NOMO-1 (cell line): Measurements from ENCODE around the gene KIAA0408.
A peak's percentile ranks its signal among the peaks of the same experiment; 100 is the strongest.
"Not testable (repeated sequence)": the region's sequence is repeated elsewhere in the genome, so short reads cannot be mapped to it uniquely, and the experiment has no call there.

Experiments used
- DNase-seq, 2 experiments: peaks; one replicate each; lab custom pipeline; 2025; ENCODE audit not compliant: unreplicated experiment in 2 of 2; lab: John Stamatoyannopoulos, UW

The KIAA0408 gene

GRCh38 chr6:127464161-127464880 is 5.1 kb upstream of the KIAA0408 start:
- no peak for DNase-seq

- DNase-seq: no peak
Observed at GRCh38 chr6:127463056-127463455, 3.9 kb upstream of the KIAA0408 start.

DNA sequence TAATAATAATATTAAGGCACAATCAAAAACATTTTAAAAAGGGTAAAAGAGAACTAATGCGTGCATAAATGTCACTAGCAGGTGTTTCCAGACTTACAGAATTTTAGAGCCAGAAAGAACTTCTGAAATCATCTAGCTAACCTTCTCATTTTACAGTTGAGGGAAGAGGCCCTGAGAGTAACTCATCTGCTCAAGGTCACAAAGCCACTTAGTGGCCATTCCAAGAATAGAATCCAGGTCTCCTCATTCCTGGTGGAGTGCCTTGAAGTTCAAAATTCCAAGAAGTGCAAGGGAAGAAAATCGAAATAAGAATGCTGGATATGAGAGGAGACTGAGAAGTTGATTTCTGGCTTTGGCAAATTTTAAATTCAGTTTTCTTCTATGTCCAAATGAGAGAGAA is 3.2 kb upstream of the KIAA0408 start:
- DNase-seq: no peak

- no peak for DNase-seq
Observed at GRCh38 chr6:127460465-127460864, 1.3 kb upstream of the KIAA0408 start.

GRCh38 chr6:127458817-127459216 is 372 bp downstream of the KIAA0408 start:
- no peak for DNase-seq

GRCh38 chr6:127458222-127458621 is 967 bp downstream of the KIAA0408 start:
- no peak for DNase-seq

DNA sequence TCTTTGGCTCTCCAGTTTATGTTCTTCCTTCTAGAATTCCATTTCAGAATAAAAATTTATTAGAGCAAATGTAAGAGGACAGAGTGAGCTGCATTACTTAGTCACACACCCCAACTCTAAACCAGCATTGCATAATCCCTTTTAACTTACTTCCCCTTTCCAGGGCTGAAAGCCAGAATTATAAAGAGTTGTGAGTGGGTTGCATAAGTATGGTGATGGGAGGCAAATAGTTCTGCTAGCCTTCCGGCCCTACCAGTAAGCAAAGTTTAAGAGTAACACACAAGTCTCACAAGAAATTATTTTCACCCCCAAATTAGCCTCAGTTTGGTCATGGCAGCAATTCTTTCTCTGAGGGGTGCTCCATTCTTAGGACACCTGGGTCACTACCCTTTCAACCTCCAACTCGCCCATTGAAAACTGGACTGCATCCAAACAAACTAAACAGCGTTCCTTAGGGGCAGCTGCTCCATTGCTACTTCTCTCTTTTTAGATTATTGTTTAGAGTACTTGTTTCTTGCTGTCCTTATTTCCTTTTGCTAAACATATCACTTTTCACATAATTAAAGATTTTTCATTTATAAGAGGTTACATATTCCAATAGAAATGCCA is 1.6 kb downstream of the KIAA0408 start:
- peak; percentile 97 for DNase-seq

DNA sequence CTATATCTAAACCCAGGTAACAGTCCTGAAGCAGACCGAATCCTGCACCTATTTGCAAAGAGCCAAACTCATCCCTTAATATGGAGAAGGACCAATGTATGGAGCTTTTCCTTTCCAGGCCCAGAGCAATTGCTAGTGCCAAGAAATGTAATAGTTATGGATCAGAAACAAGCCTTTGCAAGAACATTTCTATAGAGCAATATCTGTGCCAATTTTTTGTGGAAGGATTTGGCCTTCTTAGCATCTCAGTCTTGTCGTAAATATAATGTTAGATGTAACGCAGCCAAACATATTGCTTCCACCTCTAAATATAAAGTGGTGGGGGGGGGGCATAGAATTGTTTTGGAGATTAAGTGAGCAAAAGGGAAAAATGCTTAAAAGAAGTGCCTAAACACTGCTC is 2.7 kb downstream of the KIAA0408 start:
- DNase-seq: no peak

GRCh38 chr6:127453845-127454619 is 5.2 kb downstream of the KIAA0408 start:
- DNase-seq: no peak

DNA sequence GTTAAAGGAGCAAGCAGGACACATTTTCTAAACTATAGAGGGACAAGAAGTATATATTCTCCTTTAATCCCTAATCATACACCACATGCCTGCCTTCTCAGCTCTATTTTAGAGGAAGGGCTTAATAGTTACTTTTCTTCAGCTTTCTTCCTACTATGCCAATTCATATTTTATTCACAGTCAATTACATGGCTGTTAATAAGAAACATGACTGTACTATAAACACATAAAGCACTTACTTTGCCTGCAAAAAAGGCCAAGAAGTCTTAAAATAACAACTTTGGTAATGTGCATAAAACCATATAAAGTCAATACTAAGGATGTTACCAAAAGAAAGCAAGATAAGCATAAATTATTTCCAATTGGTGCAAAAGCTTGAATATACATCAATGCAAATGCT is 6.4 kb downstream of the KIAA0408 start:
- no peak for DNase-seq

- no peak for DNase-seq
Observed at GRCh38 chr6:127451388-127451787, 7.8 kb downstream of the KIAA0408 start.

- DNase-seq: no peak
Observed at GRCh38 chr6:127447780-127448179, 11.4 kb downstream of the KIAA0408 start.

DNA sequence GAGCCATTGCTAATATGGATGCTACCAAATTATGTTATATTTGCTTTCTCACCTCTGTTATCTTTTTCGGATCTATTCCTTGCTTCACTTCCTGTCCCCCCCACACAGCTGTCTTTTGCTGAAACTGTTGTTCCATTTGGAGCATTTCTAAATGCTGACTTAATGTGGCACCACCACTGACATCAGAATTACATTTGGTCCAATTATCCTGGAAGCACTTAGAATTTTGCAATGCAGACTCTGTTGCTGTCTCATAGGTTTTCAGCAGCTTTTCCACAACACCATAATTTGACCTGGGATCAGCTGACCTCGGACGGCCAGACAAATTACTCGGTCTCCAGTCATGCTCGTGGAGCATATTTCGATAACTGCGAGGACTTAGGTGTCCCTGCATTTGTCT is 12.8 kb downstream of the KIAA0408 start:
- no peak for DNase-seq

GRCh38 chr6:127441881-127442280 is 17.3 kb downstream of the KIAA0408 start:
- no peak for DNase-seq

GRCh38 chr6:127439718-127440117 is 19.5 kb downstream of the KIAA0408 start:
- no peak for DNase-seq

DNA sequence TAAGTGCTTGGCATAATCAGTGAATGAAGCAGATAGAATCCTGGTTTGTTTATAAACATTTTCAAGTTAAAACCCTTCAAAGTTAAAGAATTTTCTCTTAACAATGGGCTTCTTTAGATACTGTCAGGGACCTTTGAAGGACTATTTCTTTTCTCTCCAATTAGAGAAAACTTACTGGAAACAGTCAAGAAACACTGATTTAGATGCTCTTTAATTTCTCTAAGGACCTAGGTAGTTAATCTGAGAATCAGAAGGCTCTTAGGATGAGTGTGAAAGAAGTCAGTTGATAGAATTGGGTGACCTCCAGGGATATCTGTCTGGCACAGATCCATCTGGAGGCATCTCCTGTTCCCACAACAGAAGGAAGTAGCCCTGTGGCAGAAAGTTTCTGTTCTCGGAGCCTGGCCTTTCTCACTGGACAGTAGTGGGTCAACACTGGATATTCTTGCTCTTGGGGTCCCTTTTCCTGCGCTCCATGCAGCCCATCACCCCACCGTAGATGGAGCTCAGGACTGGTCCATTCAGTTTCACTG is 22.5 kb downstream of the KIAA0408 start:
- DNase-seq: no peak

GRCh38 chr6:127435626-127436220 is 23.5 kb downstream of the KIAA0408 start:
- no peak for DNase-seq

DNA sequence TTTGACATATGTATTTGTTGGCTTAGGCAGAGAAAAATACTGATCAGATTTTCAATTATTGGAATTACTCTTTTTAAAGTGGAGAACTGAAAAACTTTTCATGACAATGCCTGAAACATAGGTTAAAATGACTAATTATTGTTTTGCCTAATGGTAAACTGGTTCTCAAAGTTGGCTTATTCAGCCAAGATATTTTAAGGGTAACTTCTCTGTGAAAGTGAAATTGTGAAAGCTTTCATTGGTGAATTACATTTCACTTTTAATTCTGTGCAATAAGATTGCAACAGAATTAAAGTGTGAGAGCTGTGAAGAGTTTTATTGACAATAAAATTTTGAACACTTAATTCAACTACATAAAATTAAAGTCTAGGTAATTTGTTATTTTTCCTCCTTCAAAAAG is 24.5 kb downstream of the KIAA0408 start:
- no peak for DNase-seq

DNA sequence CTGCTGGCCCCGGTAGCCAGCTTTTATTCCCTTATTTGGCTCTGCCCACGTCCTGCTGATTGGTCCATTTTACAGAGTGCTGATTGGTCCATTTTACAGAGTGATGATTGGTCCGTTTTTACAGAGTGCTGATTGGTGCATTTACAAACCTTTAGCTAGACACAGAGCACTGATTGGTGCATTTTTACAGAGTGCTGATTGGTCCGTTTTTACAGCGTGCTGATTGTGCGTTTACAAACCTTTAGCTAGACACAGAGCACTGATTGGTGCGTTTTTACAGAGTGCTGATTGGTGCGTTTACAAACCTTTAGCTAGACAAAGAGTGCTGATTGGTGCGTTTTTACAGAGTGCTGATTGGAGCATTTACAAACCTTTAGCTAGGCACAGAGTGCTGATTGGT is 30.6 kb downstream of the KIAA0408 start:
- not testable (repeated sequence) for DNase-seq

- DNase-seq: peak; percentile 33 to 56
Observed at GRCh38 chr6:127423921-127424320, 35.3 kb downstream of the KIAA0408 start.

GRCh38 chr6:127421164-127421563 is 38.0 kb downstream of the KIAA0408 start:
- not testable (repeated sequence) for DNase-seq
